HG03575 (cell line): ENCODE measurements around the gene SRSF12.
"Not testable (repeated sequence)": the region's sequence is repeated elsewhere in the genome, so short reads cannot be mapped to it uniquely, and the experiment has no call there.

ENCODE experiments used
- ATAC-seq: cut with Tn5 transposase; IDR thresholded peaks from one replicate; pipeline ENCODE4 v1.9.1; 2021; ENCODE audit not compliant: unreplicated experiment, insufficient number of reproducible peaks, low FRiP score; ENCODE audit errors: extremely low read depth

Gene SRSF12

DNA sequence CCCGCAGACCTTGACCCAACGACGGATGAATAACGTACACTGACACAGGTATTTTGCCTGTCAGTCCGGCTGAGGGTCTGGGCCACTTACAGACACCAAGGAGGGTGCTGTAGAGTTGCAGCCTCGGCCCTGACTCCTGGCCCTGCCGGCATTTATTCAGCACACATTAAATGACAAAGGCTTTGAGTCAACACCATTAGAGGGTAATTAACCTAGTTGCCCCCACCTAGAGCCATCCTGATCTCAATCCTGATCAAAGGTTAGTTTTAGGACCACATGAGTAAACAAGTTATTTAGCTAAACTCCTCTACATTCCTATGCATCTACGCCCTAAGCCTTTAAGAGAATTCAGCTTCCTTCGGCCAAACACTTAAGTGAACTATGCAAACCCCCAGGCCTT lies 16.1 kb upstream of the SRSF12 start:
- no peak for ATAC-seq

DNA sequence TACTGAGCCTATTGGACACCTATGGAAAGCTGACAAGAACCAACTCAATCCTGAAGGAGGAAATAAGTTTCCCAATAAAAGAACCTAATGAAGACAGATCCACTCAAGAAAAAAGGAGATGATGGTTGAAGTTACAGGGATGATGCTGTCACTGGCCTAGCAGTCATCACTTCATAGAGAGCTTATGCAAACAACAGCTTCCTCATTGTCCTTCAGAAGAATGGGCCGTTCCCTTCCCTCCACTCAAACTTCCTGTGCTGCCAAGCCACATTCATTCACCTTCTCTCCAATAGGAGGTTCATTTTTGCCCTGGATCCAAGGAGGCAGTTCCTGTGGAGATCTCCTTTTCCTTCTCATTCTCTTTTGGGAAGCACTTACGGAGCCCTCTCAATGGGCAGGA lies 14.2 kb upstream of the SRSF12 start:
- ATAC-seq = no peak

DNA sequence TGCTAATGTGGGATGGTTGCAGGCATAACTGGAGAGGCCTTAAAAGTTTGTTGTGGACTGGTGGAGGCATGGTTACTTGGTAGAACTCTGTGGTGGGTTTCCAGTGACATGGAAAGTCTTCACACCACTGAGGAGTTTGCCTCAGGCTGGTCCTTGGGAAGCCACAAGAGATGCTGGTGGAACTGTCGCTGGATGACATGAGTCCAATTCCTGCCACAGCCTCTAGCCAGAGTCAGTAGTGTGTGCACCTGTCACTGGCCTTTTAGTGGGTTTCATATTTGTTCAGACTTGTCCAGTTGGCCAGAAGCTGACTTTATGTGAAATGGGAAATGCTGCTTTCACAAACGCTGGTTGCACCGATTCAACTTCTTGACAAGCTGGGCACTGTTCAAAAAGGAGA lies 13.7 kb upstream of the SRSF12 start:
- ATAC-seq = no peak

DNA sequence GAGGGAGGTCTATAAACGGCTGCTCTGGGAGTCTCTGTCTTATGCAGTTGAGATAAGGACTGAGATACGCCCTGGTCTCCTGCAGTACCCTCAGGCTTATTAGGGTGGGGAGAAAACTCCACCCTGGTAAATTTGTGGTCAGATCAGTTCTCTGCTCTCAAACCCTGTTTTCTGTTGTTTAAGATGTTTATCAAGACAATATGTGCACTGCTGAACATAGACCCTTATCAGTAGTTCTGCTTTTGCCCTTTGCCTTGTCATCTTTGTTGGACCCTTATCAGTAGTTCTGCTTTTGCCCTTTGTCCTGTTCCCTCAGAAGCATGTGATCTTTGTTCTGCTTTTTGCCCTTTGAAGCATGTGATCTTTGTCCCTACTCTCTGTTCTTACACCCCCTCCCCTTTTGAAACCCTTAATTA lies 10.4 kb upstream of the SRSF12 start:
- not testable (repeated sequence) for ATAC-seq

DNA sequence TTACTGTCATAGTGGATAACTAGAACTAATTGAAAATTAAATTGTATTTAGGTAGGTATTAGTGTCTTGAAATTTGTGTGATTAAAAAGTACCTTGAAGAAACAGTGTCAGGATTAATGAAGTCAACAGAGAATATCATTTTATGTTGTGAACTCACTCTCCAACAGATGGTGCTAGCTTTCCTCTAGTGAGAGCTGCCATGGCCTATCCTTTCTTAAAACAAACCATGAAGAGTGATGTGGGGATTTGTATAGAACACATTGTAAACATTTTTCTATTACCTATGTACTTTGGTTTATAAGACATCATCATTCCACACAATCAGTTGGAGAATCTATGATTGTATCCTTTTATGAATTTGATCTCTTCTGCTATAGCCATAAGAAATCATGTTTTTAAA lies 4.8 kb upstream of the SRSF12 start:
- no peak for ATAC-seq

DNA sequence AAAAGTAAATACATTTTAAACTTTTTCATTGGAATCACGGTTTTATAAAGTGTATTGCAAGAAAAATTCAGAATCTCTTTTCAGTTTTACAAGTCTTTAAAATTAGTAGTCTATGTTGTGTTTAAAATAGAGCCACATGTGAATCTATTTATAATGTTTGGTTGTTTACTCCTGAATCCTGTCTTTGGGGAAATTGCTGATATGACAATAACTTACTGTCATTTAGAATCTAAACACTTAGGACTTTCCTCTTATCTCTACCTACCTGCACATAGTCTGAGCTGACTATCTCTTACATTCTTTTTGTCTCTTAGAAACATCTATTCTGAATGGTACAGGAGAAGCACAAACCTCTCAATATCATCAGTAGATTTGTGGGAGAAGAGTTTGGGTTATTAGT lies 4.1 kb upstream of the SRSF12 start:
- no peak for ATAC-seq

DNA sequence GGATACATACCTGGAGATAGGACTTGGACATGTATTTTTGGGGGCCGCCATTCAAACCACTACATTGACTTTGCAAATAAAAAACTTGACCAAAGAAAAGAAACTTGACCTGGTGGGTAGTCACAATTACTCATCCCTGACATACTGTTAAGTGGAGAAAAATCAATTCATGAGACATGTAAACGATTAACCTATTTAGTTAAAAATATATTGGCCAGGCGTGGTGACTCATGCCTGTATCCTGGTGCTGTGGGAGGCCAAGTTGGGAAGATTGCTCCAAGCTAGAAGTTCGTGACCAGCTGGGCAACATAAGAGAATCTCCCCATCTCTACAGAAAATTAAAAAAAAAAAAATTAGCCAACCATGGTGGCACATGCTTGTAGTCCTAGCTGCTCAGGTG lies 2.5 kb upstream of the SRSF12 start:
- no peak for ATAC-seq

DNA sequence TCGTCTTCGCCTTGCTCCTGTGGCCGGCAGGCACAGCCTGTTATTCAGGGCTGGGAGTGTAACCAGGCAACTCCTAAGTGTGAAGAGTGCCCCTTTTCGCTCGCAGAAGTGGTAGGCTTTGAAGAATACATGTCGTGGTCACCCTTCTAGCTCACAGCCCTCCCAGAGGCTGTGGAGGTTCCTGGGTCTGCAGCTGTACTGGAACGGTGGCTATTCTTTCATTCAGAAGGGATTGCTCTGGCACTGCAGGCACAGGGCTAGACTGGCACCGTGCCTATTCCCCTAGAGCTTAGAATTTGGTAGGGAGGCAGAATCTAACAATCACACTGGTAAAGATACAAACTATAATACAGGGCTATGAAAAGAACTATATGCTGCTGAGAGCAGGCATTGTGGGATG lies 1.1 kb upstream of the SRSF12 start:
- ATAC-seq = no peak

DNA sequence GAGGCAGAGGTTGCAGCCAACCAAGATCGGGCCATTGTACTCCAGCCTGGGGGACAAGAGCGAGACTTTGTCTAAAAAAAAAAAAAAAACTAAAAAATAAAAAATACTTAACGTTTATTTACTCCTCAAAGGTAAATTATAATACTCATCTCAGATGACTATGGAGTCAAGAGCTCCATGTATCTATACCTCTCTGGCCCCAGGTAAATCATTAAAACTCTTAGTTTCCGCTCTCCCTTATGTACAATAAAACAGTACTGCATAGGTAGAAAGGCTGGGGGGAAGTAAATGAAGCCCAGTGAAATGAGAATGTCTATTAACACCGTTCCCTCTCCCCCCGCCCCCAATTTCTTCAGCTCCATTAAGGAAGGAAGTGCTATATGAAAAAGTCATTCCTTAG lies 1.2 kb downstream of the SRSF12 start:
- ATAC-seq = no peak

DNA sequence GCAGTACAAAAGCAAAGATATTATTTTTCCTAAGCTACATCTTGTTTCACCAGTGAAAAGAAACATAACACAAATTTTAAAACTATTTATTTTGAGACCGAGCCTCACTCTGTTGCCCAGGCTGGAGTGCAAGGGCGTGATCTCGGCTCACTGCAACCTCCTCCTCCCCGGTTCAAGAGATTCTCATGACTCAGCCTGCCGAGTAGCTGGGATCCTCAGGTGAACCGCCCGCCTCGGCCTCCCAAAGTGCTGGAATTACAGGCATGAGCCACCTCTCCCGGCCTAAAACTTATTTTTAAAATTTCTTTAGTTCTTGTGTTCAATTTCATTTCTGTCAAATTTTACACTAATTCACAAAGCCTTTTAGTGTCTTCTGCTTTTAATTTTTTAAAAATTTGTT lies 5.9 kb downstream of the SRSF12 start:
- ATAC-seq = no peak

DNA sequence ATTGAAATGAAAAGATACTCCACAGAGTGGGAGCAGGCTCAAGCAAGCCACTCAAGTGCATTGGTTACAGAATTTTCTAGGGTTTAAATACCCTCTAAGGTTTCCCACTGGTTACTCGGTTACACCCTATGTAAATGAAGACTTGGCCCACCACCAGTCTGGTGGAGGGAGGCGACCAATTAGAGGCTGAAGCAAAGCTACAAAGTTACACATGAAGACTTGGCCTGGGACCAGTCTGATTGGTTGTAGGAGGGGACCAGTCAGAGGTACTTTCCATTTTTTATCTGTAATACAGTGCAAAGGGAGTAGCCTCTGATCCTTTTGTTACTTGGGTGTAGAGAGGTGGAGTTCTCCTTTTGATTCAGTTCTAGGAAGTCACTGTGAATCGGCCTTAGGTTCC lies 7.6 kb downstream of the SRSF12 start:
- ATAC-seq = no peak

DNA sequence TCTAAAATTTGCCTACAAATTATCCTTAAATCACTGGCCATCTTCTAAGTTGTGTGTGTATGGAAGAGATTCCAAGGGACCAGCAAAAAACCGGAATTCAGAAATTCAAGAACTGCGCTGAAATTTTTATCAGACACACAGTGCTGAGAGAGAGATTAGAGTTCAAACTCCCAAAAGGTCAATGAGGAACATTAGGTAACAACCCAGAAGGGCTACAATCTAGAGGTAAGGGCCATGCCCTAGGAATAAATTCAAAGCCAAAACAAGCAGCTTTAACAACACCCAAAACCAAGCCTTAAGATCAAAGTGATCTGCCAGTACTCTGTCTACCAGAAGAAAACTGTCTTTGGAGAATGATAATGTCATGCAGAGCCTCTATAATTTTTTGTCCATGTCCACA lies 17.8 kb downstream of the SRSF12 start:
- ATAC-seq = no peak

DNA sequence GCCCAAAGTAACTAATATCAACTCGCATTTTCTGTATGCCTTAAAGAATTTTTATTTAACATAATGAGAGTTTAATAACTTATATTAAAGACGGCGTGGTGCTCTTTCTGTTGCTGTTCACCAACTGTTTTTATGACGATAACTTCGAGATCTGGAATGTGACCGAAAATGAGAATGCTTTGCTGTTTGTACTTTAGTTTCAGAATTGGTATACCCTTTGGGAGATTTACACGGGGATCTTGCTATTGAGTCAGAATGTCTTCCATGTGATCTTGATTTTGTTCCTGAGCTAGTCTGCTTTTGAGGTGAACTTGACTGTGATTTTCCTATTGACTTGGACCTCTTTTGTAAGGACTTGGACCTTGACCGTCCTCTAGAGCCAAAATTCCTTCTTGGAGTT lies 19.4 kb downstream of the SRSF12 start:
- no peak for ATAC-seq

DNA sequence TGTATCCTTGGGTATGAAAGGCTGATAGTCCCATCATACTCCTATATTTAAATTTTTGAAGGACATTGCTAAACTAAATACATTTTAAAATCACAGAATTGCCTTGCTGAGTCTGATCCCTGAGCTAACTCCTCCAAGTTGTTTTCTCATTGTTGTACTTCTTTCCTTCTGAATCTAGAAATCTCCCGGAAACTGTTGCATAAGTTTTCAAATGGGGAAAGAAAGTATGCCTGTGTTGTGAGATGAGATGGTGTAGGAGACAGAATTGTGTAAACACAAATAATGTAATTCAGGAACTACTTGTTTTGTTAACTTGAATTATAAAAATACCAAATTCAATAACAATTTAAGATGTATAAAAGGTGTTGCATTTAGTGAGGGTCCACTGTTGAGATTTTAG lies 30.0 kb downstream of the SRSF12 start:
- ATAC-seq = no peak

DNA sequence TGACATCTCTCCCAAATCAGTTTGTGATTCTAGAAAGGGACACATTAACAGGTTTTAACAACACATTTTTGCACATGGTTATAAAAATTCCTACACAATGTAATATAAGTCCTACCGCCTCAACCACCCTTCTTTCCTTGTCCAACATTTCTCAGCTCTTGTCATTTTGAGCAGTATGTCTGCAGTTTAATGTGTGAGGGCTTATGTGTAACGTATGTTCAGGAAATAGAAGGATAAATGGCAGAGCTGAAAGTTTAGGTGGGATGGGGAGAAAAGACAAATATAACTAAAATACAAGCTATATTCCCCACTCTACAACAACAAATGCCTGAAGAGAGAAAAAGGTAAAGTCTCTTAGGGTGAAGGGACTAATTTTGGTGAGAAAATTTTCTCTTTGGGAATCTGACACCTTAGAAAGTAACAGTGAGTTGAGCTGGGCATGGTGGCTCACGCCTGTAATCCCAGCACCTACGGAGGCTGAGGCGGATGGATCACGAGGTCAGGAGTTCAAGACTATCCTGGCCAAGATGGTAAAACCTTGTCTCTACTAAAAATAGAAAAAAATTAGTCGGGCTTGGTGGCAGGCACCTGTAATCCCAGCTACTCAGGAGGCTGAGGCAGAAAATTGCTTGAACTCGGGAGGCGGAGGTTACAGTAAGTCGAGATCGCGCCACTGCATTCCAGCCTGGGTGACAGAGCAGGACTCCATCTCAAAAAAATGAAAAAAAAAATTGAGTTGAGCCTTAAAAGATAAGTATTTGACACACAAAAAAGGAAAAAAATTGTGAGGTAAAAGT lies 32.3 kb downstream of the SRSF12 start:
- no peak for ATAC-seq

DNA sequence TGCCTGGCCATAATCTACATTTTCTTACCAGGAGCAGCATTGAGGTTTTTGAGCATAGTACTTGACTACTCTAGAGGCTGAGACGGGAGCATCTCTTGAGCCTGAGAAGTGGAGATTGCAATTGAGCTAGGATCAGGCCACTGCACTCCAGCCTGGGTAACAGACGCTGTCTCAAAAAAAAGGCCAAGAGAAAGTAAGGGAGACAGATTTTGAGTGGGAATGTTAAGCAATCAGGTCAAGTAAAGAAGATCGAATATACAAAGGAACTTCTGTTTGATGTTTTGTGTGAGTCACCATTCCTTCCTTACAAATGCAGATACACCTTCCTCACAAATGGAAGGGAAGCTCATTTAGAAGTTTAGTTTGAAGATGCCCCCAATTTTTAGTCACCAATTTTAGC lies 32.9 kb downstream of the SRSF12 start:
- ATAC-seq = no peak

DNA sequence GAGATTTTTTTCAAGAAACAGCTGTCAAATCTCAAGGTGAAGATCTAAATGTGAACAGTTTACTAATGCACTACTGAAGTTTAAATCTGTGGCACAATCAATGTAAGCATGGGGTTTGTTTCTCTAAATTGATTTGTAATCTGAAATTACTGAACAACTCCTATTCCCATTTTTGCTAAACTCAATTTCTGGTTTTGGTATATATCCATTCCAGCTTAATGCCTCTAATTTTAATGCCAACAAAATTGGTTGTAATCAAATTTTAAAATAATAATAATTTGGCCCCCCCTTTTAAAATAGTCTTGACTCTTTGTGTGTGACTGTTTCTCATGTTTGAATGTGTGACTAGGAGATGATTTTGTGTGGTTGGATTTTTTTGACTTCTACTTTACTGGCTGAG lies 33.3 kb downstream of the SRSF12 start:
- ATAC-seq = no peak

DNA sequence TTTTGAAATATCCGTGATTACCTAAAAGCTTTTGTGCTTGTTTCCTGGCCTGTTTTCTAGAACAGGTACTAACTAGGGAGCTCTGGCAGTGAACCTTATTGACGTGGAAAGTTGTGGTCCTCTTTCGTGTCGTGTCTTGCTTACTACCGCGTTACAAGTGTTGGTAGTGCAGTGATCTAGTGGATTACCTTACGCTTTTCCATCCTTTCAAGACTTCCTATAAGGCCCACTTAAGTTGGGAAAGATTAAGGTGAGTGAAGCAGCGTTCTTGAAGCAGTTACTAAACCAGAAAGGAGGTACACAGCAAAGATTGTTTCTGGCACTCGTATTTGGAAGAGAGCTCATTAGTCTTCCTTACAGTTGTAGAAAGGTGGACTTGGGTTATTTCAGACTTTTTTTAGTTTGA lies 35.4 kb downstream of the SRSF12 start:
- no peak for ATAC-seq

DNA sequence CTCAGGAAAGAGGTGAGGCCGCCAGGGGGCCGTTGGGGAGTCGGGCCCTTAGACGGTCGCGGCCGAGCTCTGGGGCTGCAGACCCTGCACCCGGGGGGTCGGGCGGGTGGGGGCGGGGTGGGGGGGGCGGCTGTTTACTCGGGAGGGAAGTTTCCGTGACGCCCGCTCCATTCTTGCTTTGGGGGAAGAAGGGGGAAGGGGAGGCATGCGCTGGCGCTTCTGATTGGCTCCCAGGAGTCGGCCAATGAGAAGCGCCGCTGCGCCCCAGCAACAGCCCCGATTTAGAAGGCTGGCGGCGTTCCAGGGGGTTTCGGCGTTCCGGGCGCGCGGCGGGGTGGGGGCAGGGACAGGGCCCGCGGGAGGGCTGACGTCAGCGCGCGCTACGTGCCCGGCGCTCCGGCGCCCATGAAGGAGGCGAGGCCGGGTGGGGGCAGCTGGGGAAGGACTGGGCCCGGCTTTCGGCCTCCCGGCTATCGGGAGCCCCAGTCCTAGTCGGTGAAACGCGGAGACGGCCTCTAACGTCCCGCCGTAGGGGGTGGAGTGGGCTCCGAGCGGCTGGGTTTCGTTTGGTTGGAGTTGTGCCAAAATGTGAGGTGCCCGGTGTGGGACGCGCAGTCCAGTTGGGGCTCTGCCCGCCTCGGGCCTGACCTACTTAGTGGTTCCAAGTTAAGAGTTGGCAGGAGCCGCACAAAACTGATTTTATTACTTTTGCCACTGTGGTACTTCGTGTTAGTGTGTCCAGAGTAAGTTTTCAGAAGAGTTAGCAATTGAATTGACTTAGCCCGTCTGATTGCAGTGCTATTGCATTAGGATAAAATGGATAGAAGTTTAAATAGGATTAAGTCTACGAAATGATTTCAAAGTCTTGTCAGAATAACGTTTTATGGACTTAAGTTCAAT lies 36.2 kb downstream of the SRSF12 start:
- ATAC-seq = no peak

DNA sequence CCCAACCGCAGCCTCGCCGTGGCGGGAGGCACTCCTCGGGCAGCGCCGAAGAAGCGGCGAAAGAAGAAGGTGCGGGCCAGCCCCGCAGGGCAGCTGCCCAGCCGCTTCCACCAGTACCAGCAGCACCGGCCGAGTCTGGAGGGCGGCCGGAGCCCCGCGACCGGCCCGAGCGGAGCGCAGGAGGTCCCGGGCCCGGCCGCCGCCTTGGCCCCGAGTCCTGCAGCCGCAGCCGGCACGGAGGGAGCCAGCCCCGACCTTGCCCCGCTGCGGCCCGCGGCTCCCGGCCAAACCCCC lies 36.8 kb downstream of the SRSF12 start:
- no peak for ATAC-seq
